Peyer's patch (tissue), 4 donors: ENCODE results near the gene MTG1. TPM values are rescaled to one million over a fixed set of nuclear protein-coding genes. Genes with fewer than 3 reads are reported as not detected.
"Not testable (repeated sequence)": the region's sequence is repeated elsewhere in the genome, so short reads cannot be mapped to it uniquely, and the experiment has no call there.

Source experiments
- DNase-seq, 3 donors: peaks; one replicate each; pipeline ENCODE4 v3.0.0-alpha.2; 2017 to 2019
- H3K27ac ChIP-seq, 4 donors: fragments of 200-600 bp; sonication (generic); one replicate each; pipeline ENCODE4 v1.5.1; 2016 to 2019
- H3K27me3 ChIP-seq, 2 donors: fragments of 200-600 bp; sonication (generic); one replicate each; pipeline ENCODE4 v1.5.1; 2019
- H3K36me3 ChIP-seq, 3 donors: fragments of 200-600 bp; sonication (generic); one replicate each; pipeline ENCODE4 v1.5.1; 2016 to 2019
- H3K4me1 ChIP-seq, 4 donors: fragments of 200-600 bp; sonication (generic); one replicate each; pipeline ENCODE4 v1.5.1; 2016 to 2019
- H3K4me3 ChIP-seq, 4 donors: fragments of 200-600 bp; sonication (generic); 1 replicate in 3 of 4; 2 replicates in 1 of 4; pipeline ENCODE4 v1.5.1; 2016 to 2019; ENCODE audit warnings: mild to moderate bottlenecking in 1 of 4
- H3K9me3 ChIP-seq, 4 donors: fragments of 200-600 bp; sonication (generic); one replicate each; pipeline ENCODE4 v1.5.1; 2016 to 2019; ENCODE audit warnings: mild to moderate bottlenecking in 1 of 4
- POLR2A ChIP-seq, 2 donors: fragments of 450-650 bp; IDR thresholded peaks; one replicate each; pipeline ENCODE4 v1.5.1; 2017; ENCODE audit warnings: antibody characterized with exemption in 2 of 2, mild to moderate bottlenecking in 2 of 2, moderate library complexity in 2 of 2
- total RNA-seq, 4 donors: library from RNA; depleted of rRNA; stranded (reverse); fragments of >200 nt; gene quantifications; one replicate each; pipeline ENCODE4 v1.1.0, GENCODE V29; 2016
- TF ChIP-seq, protein P1 (sequence below), 6 experiments: fragments of 450-650 bp in 4 of 6; fragments of 200-600 bp in 2 of 6; sonication (generic) in 1 of 6; IDR thresholded peaks; one replicate each; pipeline ENCODE4 v1.5.1; 2017 to 2019; ENCODE audit warnings: antibody characterized with exemption in 6 of 6, mild to moderate bottlenecking in 3 of 6, moderate library complexity in 1 of 6

The MTG1 gene
- total RNA-seq, 4 donors from 2014 or later: 44.7 to 110 (median 103) TPM

DNA sequence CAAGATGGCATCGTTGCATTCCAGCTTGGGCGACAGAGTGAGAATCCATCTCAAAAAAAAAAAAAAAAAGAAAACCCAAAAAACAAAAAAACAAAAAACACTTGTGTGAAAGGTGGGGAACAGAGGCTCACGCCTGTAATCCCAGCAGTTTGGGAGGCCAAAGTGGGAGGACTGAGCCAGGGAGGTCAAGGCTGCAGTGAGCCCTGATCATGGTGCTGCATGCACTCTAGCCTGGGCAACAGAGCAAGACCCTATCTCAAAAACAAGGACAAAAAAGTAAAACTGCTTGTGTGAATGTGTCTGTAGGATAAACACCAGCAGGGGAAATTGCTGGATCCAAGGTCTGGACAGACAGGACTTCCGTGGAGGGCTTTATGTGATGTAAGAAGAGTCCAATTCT is 10.4 kb upstream of the MTG1 start:
- Histone ChIP-seq H3K36me3 (peaks cover 0 to 11% (median 0%) of the 10 kb centered on the region in 3 donors), H3K4me1 (peaks cover 0 to 19% (median 3%) of the 10 kb centered on the region in 4 donors), H3K4me3 (no peak overlapping the region), H3K27ac (no peak overlapping the region), H3K27me3 (no peaks in the 10 kb centered on the region), H3K9me3 (no peaks in the 10 kb centered on the region)
- DNase-seq: no peak
- TF ChIP-seq, protein P1, sequence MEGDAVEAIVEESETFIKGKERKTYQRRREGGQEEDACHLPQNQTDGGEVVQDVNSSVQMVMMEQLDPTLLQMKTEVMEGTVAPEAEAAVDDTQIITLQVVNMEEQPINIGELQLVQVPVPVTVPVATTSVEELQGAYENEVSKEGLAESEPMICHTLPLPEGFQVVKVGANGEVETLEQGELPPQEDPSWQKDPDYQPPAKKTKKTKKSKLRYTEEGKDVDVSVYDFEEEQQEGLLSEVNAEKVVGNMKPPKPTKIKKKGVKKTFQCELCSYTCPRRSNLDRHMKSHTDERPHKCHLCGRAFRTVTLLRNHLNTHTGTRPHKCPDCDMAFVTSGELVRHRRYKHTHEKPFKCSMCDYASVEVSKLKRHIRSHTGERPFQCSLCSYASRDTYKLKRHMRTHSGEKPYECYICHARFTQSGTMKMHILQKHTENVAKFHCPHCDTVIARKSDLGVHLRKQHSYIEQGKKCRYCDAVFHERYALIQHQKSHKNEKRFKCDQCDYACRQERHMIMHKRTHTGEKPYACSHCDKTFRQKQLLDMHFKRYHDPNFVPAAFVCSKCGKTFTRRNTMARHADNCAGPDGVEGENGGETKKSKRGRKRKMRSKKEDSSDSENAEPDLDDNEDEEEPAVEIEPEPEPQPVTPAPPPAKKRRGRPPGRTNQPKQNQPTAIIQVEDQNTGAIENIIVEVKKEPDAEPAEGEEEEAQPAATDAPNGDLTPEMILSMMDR (IDR thresholded peaks at IDR 0.05): no peak
- no peak for TF ChIP-seq POLR2A (IDR thresholded peaks at IDR 0.05)

GRCh38 chr10:133384071-133384470 is 9.9 kb upstream of the MTG1 start:
- Histone ChIP-seq H3K36me3 (peaks cover 0 to 11% (median 0%) of the 10 kb centered on the region in 3 donors), H3K27me3 (no peaks in the 10 kb centered on the region), H3K27ac (no peak overlapping the region), H3K4me3 (no peak overlapping the region), H3K9me3 (no peaks in the 10 kb centered on the region), H3K4me1 (peaks cover 0 to 19% (median 3%) of the 10 kb centered on the region in 4 donors)
- TF ChIP-seq POLR2A (IDR thresholded peaks at IDR 0.05): no peak
- TF ChIP-seq, protein P1 (IDR thresholded peaks at IDR 0.05): no peak
- peak in 1 of 3 donors; percentile 26 for DNase-seq

DNA sequence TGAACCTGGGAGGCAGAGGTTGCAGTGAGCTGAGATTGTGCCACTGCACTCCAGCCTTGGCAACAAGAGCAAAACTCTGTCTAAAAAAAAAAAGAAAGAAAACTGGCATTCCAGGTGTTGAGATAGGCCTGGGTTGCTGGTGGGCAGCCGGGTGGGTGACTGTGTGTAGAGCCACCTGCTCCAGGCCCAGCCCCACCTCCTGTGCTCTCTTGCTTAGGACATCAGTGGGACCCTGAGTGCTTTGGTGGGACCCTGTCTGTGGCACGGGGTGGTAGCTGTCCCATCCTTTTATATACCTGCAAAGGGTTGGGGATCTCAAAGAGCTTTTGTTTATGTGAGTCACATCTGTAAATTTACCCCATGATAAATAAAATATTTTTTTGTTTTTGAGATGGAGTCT is 8.7 kb upstream of the MTG1 start:
- peaks cover 0 to 16% (median 0%) of the 10 kb centered on the region in 3 donors for H3K36me3 ChIP-seq
- peak in 1 of 3 donors; percentile 36 for DNase-seq
- H3K27ac ChIP-seq: no peak overlapping the region
- TF ChIP-seq, protein P1 (IDR thresholded peaks at IDR 0.05): no peak
- H3K9me3 ChIP-seq: no peaks in the 10 kb centered on the region
- H3K4me3 ChIP-seq: no peak overlapping the region
- peaks cover 0 to 11% (median under 1%) of the 10 kb centered on the region in 4 donors for H3K4me1 ChIP-seq
- no peaks in the 10 kb centered on the region for H3K27me3 ChIP-seq

DNA sequence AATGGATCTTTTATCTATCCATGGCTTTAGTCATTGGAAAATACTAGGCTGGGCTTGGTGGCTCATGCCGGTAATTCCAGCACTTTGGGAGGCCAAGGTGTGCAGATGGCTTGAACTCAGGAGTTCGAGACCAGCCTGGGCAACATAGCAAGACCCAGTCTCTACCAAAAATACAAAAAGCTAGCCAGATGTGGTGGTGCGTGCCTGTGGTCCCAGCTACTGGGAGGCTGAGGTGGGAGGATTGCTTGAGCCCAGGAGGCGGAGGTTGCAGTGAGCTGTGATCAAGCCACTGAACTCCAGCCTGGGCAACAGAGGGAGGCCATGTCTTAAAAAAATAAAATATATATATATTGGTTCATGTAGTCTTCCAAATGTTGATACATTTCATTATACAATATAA is 7.0 kb upstream of the MTG1 start:
- H3K36me3 ChIP-seq: peaks cover 0 to 26% (median 0%) of the 10 kb centered on the region in 3 donors
- not testable (repeated sequence) for H3K27me3 ChIP-seq, H3K27ac ChIP-seq, H3K9me3 ChIP-seq, H3K4me1 ChIP-seq, H3K4me3 ChIP-seq
- DNase-seq: peak in 1 of 3 donors; percentile 13

GRCh38 chr10:133388236-133388972 is 5.6 kb upstream of the MTG1 start:
- peak in 1 of 3 donors; percentile 40 for DNase-seq
- Histone ChIP-seq H3K4me1 (peaks cover 0 to 11% (median 4%) of the 10 kb centered on the region in 4 donors), H3K27me3 (no peaks in the 10 kb centered on the region), H3K36me3 (peaks cover 0 to 26% (median 0%) of the 10 kb centered on the region in 3 donors), H3K4me3 (peak overlapping the region in 3 of 4 donors; percentile 32 to 48 (median 45)), H3K27ac (peak overlapping the region; percentile 68 to 92 (median 79)), H3K9me3 (no peaks in the 10 kb centered on the region)
- TF ChIP-seq, protein P1 (IDR thresholded peaks at IDR 0.05): no peak
- TF ChIP-seq POLR2A (IDR thresholded peaks at IDR 0.05): no peak
